Myocyte (in vitro differentiated cells): ENCODE measurements around the gene MTG1. TPM values are rescaled to one million over a fixed set of nuclear protein-coding genes. Genes with fewer than 3 reads are reported as not detected.

Source experiments
- DNase-seq: peaks from one replicate; pipeline ENCODE4 v3.0.0-alpha.2; 2012; ENCODE audit warnings: low read depth
- polyA plus RNA-seq: library from polyadenylated mRNA; unstranded; fragments of >200 nt; gene quantifications from one replicate; pipeline ENCODE4 v1.2.1, GENCODE V29; 2012; ENCODE audit warnings: missing spikeins
- total RNA-seq: library from RNA; depleted of rRNA; stranded (reverse); fragments of >200 nt; gene quantifications from 2 replicates; pipeline ENCODE4 v1.2.3, GENCODE V29; 2014

Gene MTG1, protein sequence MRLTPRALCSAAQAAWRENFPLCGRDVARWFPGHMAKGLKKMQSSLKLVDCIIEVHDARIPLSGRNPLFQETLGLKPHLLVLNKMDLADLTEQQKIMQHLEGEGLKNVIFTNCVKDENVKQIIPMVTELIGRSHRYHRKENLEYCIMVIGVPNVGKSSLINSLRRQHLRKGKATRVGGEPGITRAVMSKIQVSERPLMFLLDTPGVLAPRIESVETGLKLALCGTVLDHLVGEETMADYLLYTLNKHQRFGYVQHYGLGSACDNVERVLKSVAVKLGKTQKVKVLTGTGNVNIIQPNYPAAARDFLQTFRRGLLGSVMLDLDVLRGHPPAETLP
- total RNA-seq, result 24.8 and 27.2 TPM in 2 replicates
- 37.2 TPM for polyA plus RNA-seq

GRCh38 chr10:133394064-133394663 is at the start of gene MTG1:
MTG1 (plus strand) TSS chr10:133394157; CDS start chr10:133394221, 64 bp downstream.
- DNase-seq, result peak; percentile 96

GRCh38 chr10:133344236-133344635 is 49.7 kb upstream of the MTG1 start:
- DNase-seq, result no peak

DNA sequence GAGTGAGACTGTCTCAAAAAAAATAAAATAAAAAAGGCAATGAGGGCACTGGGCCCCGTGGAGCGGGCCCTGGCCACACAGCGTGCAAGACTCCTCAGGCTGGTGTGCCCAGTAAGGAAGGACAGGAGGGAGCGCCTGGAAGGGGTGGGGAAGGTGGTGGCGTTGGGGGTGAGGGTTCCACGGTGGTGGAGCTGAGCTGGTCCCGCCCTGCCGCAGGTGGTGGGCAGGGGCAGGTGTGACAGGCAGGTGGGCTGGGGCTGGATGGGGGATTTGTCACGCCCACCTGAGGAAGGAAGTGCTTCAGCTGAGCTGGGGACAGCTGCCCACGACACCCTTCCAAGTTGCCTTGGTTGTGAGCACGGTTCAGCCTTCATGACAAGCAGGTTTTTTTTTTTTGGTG is 47.5 kb upstream of the MTG1 start:
- DNase-seq, result no peak

DNA sequence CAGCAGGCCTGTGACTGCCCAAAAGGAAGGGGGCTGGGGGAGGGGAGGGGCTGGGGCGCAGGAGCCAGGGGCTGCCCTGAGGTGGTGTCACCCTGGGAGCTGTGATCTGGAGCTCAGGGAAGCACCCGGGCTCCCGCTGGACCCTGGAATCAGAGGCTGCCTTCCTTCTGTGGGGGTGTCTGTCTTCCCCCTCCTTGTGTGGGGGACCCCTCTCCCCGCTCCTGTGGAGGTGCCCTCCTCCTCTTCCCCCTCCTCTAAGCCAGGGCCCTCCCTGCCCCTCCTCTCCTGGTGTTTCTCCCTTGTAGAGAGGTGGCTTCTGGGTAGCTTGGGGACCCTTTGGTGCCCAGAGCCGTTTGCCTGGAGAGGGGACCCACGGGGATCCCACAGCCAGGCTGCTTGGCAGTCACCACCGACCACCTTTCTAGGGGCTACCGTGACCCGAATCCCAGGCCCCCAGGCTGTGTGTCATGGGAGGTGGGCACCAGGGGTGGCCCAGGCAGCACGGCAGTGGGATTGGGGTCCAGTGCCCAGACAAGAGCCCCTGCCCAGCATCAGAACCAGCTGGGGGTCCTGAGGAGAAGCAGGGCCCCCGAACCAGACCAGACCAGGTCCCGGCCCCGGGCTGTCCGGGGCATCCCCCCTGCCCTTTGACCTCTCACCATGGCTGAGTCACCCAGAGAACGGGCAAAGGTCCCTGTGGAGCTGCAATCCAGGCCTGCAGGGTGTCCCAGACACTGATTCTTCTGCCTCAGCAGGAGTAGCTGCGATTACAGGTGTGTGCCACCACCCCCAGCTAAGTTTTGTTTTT is 46.0 kb upstream of the MTG1 start:
- no peak for DNase-seq

GRCh38 chr10:133349160-133349568 is 44.8 kb upstream of the MTG1 start:
- no peak for DNase-seq

- no peak for DNase-seq
These were observed 44.4 kb upstream of the MTG1 start for GRCh38 chr10:133349577-133350011.

- DNase-seq, result no peak
These were observed 43.5 kb upstream of the MTG1 start for GRCh38 chr10:133350283-133350949.

- peak; percentile 46 for DNase-seq
These were observed 43.0 kb upstream of the MTG1 start for GRCh38 chr10:133350950-133351329.

DNA sequence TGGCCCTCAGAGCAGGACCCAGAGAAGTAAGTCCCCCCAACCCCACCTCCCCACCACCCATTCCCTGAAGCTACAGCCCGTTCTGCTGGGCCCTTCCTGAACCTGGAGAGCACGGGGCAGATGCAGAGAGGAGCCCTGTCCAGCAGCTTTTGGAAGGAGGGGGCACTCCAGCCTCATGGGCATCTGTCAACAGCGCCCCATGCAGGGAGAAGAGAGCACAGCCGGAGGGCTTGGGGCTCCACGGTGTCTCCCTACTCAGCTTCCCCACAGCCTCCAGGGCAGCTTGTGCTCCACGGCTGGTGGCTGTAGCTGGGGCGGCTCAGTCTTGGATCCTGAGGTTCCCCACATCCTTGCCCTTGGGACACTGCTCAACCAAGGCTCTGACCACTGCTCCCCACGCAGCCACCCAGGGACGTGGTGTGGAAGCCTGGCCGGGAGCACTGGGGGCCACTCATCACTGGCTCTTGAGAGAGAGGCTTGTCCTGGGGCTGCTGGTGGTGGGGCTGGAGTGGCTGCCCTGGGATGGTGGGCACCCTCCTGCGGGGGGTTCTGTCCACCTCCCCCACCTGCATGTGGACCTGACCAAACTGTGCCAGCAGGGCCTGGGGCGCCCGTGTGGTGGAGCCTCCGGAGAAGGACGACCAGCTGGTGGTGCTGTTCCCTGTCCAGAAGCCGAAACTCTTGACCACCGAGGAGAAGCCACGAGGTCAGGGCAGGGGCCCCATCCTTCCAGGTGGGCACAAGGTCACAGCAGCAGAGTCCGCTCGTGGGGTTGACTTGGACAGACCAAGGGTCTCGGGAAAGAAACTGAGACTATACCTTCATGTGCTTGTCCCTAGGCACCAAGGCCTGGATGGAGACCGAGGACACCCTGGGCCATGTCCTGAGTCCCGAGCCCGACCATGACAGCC is 42.3 kb upstream of the MTG1 start:
- no peak for DNase-seq

DNA sequence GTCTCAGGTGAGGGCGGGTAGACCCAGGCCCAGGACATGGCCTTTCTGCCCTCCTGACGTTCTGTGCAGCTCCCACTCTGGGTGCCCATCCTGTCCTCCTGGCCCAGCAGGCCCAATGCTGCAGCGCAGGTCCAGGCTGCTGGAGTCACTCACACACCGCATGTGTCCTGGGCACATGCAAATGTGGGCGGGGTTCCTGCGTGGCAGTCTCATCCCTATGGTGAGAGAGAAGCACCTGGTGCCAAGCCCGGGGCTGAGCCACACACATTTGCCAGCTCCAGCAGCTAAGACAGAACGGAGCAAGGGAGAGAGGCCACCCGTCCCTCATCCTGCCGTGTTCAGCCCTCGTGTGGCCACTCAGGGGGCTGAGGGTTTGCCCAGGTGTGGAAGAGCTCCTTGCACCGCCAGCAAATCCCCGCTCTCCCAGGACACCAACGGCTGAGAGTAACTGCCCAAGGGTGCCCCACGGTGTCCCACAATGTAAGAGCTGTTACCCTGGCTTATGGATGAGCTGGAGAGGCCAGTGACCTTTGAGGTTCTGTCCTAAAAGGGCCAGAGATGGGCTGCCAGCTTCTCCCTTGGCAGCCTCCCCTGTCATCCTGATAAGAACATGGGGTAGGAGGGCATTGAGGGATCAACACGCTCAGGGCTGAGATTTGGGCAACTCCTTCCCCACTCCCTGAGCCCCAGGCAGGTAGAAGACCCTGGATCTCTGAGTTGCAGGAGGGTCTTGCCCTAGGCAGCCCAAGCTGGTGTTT is 40.6 kb upstream of the MTG1 start:
- DNase-seq, result no peak

- no peak for DNase-seq
These were observed 39.9 kb upstream of the MTG1 start for GRCh38 chr10:133353988-133354605.

GRCh38 chr10:133354672-133355240 is 39.2 kb upstream of the MTG1 start:
- no peak for DNase-seq

DNA sequence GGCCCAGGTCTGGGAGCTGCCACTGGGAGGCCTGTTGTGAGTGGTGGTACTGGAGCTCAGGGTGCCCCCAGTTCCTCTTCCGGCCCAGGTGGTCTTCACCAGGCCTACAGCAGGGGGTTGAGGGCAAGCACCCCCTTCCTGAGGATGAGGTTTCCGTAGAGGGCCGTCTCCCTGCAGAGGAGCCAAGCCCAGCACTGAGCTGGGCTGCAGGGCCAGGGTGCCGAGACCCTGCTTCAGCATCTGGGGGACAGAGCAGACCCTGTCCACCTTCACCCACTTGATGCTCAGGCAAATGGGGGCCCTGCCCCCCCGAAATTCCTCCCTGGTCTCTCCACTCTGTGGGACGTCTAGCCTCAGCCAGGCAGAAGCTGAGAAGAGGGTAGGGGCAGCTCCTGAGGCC is 38.7 kb upstream of the MTG1 start:
- no peak for DNase-seq

- DNase-seq, result no peak
These were observed 38.0 kb upstream of the MTG1 start for GRCh38 chr10:133355991-133356390.

DNA sequence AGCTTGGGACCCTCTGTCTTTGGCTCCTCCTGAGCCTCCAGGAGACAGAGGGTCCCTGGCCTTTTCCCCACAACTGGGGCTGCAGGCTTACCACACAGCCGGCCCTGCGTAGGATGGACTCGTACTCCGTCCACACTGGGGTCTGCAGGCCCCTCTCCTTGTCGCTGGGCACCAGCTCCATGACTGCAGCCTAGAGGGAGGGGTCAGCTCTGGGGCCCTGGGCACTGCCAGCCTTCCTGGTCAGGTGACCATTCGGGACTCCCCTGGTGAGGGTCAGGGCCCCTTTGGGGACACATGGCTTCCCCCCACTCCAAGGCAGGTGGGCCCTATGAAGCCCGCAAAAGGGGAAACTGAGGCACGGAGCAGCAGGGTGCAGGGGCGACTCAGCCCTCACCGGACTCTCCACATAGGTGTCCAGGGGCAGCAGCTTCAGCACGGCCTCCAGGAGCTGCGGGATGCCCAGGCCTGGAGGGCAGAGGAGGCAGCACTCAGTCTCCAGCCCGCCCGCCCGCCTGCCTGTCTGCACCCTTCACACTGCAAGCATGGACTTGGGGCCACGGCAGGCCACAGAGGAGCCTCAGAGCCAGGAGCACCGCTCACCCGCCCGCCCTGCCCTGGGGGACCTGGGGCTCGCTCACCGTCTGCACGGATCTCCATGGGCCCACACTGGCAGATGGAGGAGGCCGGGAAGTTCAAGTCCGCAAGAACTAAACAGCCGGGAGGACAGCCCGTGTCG is 37.2 kb upstream of the MTG1 start:
- DNase-seq, result no peak

DNA sequence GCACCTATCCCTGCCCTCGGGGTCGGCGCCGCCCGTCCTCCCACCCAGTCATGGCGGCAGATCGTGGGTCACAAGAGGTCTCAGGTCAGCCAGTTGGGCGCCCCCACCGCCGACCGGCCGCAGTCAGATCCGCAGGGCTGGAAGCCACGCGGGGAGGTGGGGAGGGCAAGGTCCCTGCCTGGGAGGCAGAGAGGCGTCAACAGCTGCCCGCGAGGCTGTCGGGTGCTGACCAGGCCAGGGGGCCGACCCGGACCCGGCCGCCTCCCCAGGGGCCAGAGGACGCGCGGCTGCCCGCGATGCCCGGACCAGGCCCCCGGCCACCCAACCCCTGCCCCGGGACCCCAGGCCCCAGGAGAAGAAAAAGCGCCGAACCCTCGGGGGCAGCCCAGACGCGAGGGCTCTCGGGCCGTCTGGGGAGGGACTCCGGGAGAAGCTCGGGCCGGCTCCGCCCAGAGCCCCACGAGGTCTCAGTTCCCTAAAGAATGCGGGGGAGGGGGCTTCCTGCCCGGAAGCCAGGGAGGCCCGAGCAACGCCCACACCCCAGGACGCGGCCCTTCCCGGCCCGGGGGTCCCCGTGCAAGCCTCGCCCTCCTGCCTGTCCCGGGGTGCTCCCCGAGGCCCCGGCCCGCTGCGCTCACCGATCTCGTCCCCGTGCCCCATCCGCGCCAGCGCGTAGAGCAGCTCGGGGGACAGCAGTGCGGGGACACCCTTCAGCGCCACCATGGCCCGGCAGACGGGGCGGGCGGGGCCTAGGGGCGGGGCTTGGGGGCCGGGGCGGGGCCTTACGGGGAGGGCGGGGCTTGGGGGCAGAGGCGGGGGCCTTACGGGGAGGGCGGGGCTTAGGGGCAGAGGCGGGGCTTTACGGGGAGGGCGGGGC is 36.4 kb upstream of the MTG1 start, which contains the start of gene FUOM:
TSS of gene FUOM (minus strand) at position 735 of the 877 bp plus-strand sequence. CDS start at position 723, 12 bp downstream.
- peak; percentile 33 for DNase-seq
